ENCODE measurements around the gene SLC9A7.

SLC9A7 gene

DNA sequence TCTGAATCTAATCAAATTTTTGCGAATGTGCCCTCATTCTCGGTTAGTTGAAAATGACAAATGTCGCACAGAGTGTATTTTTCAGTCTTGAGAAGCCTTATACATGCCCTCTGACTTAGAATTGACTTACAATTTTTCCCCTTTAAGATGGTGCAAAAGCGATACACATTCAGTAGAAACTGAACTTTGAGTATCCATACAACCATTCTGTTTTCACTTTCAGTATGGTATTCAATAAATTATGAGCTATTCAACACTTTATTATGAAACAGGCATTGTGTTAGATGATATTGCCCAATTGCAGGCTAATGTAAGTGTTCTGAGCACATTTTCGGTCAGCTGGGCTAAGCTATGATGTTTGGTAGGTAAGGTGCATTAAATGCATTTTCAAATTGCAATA lies 43.4 kb downstream of the SLC9A7 start:
- Histone ChIP-seq H3K36me3 (no peaks in the 10 kb centered on the region), H3K9me3 (no peaks in the 10 kb centered on the region), H3K4me3 (ENCODE audit: low read depth, low read length) (no peak overlapping the region), H3K27me3 (no peaks in the 10 kb centered on the region), H3K4me1 (no peaks in the 10 kb centered on the region)
- TF ChIP-seq, protein P1, sequence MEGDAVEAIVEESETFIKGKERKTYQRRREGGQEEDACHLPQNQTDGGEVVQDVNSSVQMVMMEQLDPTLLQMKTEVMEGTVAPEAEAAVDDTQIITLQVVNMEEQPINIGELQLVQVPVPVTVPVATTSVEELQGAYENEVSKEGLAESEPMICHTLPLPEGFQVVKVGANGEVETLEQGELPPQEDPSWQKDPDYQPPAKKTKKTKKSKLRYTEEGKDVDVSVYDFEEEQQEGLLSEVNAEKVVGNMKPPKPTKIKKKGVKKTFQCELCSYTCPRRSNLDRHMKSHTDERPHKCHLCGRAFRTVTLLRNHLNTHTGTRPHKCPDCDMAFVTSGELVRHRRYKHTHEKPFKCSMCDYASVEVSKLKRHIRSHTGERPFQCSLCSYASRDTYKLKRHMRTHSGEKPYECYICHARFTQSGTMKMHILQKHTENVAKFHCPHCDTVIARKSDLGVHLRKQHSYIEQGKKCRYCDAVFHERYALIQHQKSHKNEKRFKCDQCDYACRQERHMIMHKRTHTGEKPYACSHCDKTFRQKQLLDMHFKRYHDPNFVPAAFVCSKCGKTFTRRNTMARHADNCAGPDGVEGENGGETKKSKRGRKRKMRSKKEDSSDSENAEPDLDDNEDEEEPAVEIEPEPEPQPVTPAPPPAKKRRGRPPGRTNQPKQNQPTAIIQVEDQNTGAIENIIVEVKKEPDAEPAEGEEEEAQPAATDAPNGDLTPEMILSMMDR (IDR thresholded peaks at IDR 0.05; ENCODE audit: low read depth, low read length) = no peak
- DNase-seq = no peak

DNA sequence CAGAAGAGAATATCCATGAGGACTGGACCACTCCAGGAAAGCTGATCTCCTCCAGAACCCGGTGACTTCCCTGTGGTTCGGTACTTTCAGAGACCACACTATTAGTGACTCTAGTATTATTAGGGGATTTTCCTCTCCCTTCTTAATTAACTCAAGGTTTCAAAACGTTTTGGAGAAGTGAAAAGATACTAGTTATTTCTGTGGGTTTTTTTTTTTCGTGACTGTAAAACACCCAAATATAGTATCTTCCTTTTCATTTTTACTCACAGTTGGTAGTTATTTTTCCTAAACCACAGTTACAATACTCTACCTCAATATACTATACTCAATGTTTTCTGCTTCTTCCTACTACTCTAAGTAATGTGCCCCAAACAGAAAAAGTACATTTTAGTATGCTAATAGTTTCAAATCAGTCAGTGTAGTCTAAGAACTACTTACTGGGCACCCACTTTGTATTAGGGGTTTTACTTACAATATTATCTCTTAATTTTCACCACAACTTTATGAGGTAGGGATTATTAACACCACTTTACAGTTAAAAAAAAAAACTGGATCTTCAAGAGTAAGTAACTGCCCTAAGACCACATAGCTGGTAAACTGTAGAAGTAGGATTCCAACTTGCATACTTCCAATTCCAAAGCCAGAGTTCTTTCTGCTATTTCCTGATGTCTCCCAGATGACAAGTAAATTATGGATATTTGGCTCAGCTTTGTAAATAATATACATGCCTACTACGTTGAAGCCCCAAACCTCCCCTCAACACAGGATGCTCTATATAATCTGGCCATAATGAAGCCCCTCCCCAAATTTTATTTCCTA lies 45.0 kb downstream of the SLC9A7 start:
- DNase-seq = no peak
- no peak overlapping the region for H3K4me3 ChIP-seq (ENCODE audit: low read depth, low read length)
- H3K27me3 ChIP-seq = no peaks in the 10 kb centered on the region
- TF ChIP-seq, protein P1 (IDR thresholded peaks at IDR 0.05; ENCODE audit: low read depth, low read length) = no peak
- no peaks in the 10 kb centered on the region for H3K36me3 ChIP-seq
- no peaks in the 10 kb centered on the region for H3K9me3 ChIP-seq
- no peaks in the 10 kb centered on the region for H3K4me1 ChIP-seq

GRCh38 chrX:46712764-46713163 lies 46.2 kb downstream of the SLC9A7 start:
- Histone ChIP-seq H3K36me3 (no peaks in the 10 kb centered on the region), H3K27me3 (no peaks in the 10 kb centered on the region), H3K9me3 (no peaks in the 10 kb centered on the region), H3K4me3 (ENCODE audit: low read depth, low read length) (no peak overlapping the region), H3K4me1 (no peaks in the 10 kb centered on the region)
- TF ChIP-seq, protein P1 (IDR thresholded peaks at IDR 0.05; ENCODE audit: low read depth, low read length) = no peak
- no peak for DNase-seq

GRCh38 chrX:46710927-46711623 lies 47.8 kb downstream of the SLC9A7 start:
- no peak for DNase-seq
- TF ChIP-seq, protein P1 (IDR thresholded peaks at IDR 0.05; ENCODE audit: low read depth, low read length) = no peak
- no peaks in the 10 kb centered on the region for H3K4me1 ChIP-seq
- H3K4me3 ChIP-seq (ENCODE audit: low read depth, low read length) = no peak overlapping the region
- H3K36me3 ChIP-seq = no peaks in the 10 kb centered on the region
- no peaks in the 10 kb centered on the region for H3K9me3 ChIP-seq
- H3K27me3 ChIP-seq = no peaks in the 10 kb centered on the region

DNA sequence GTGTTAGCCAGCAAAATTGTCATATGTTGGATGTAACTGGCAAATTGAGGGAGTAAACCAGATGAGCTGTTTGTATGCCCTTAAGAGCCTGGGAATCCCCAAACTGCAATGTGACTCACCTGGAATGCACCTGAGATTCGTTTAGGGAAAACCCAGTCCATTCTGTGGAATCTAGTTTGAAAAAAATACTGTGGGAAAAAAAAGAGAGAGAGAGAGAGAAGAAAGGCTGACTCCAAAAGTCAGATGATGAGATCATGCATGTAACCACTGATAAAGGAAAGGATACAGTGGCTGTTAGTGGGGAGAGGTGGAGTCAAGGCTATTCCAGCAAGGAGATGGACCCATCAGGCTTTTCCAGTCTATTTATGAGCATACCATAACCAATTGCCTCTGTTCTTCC lies 48.5 kb downstream of the SLC9A7 start:
- no peak for DNase-seq
- Histone ChIP-seq H3K4me1 (no peaks in the 10 kb centered on the region), H3K4me3 (ENCODE audit: low read depth, low read length) (no peak overlapping the region), H3K27me3 (no peaks in the 10 kb centered on the region), H3K36me3 (no peaks in the 10 kb centered on the region), H3K9me3 (no peaks in the 10 kb centered on the region)
- TF ChIP-seq, protein P1 (IDR thresholded peaks at IDR 0.05; ENCODE audit: low read depth, low read length) = no peak
